ENCODE results near the gene ORMDL3.
"Not testable (repeated sequence)": the region's sequence is repeated elsewhere in the genome, so short reads cannot be mapped to it uniquely, and the experiment has no call there.

The ORMDL3 gene

DNA sequence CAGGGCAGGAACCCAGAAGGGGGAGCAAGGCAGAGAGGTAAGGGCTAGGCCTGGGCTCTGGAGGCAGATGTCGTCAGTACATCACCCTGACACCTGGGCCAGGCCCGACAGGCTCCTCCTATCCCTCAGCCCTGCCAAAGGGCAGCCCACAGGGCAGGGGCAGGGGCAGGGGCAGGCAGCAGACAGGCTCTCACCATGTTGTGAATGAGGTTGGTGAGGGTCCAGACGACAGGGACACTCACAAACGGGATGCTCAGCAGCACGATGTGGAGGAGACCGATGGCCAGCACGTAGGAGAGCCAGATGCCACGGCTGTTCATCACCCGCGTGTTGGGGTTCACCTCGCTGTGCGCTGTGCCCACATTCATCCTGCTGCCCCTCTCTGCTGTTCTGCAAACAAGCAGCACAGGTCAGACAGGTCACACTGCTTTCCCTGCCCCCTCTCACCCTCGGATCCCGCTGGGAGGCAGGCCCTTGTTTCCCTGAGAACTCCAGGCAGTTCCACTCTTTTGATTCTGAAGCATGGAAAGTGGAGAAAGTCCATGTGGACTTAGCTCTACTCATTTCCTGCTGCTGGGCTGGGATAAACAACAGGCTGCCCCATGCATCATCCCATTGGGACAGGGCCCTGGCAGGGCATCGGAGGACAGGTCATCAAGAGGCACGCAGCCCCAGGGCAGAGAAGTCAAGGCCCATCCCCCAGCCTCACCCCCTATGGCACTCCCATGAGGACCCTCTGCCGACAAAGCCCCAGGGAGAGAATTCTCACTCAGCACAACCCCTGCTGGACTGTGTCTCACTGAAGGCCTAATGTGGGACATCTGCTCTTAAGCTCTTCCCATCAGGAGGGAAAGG lies 3.3 kb downstream of the ORMDL3 start:
- no peak for DNase-seq (ENCODE audit: low spot score)

DNA sequence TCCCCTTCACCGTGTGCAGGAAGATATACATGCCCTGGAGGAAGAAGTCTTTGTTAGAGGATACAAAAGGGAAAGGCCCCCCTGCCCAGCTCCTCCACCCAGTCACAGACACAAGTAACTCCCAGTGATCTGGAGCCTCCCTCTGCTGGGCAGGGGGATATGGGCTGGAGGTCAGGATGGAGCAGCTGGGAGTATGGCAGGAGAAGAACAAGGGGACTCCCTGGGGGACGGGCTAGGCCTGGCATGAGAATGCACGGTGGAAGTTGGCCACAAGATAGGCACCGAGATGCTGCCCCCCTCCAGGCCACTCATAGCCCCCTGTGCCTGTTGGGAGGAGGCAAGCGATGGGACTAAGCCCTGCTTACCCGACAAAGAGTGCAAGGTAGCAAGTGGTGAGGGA lies 4.2 kb downstream of the ORMDL3 start:
- no peak for DNase-seq (ENCODE audit: low spot score)

- DNase-seq (ENCODE audit: low spot score) = no peak
Observed at GRCh38 chr17:39922006-39922405, 5.4 kb downstream of the ORMDL3 start.

GRCh38 chr17:39921323-39921722 lies 6.1 kb downstream of the ORMDL3 start:
- DNase-seq (ENCODE audit: low spot score) = peak; percentile 24

GRCh38 chr17:39920218-39921210 lies 6.9 kb downstream of the ORMDL3 start:
- peak; percentile 70 for DNase-seq (ENCODE audit: low spot score)

DNA sequence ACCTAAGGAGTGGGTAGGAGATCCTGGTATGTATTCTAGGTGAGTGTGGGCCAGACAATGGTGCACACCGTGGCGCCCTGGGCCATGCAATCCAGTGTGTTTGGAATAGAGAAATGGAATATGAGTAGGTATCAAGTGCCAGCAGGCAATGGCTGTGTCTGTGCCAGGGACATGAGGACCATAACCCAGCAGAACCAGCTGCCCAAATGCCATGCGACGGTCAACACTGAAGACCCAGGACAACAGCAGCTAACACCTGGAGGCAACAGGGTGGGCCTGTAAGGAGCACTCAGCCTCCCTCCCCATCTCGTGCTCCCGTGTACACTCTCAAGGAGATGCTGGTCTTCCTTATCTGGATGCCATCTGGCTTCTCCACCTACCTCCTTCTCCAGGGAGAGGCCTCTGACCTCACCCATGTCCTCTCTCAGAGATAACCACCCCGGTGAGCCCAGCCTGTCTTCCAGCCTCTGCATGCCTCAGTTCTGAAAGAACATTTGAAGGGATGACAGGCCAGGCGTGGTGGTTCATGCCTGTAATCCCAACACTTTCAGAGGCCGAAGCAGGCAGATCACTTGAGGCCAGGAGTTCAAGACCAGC lies 8.2 kb downstream of the ORMDL3 start:
- no peak for DNase-seq (ENCODE audit: low spot score)

DNA sequence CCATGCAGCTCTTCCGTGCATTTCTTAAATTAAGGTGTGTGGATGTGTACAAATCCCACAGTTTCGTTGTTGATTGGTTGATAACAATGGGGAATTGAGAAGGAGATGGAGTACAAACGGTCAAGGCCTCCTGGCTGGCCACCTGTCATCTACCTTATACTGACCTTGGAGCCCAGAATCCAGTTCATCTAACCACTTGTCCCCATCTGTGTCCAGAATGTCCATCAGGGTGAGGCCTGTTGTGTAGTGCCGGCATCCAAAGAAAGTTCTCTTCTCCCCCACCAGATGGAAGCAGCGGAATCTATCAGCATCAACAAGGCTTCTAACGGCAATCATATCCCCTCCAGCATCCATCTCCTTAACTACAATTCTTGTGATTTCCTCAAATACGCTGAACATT lies 10.5 kb downstream of the ORMDL3 start:
- no peak for DNase-seq (ENCODE audit: low spot score)

DNA sequence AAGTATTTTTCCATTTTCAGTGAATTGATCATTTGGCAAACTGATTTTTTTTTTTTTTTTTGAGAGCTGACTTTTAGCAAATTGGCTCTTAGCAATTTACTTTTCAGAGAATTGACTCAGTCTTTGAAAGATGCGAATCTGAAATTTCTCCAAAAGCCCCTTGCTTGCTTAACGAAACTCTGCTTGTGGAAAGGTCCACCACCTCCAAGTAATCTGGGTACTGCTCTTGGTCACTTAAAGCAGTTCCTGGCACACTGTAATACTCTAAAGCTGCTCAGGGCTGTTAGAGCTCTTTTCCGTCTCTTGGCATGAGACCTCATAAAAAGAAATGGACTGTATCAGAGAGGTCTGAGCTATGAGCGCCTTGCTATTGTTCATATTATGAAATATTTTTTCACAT lies 11.8 kb downstream of the ORMDL3 start:
- DNase-seq (ENCODE audit: low spot score) = no peak

GRCh38 chr17:39913989-39914388 lies 13.4 kb downstream of the ORMDL3 start:
- no peak for DNase-seq (ENCODE audit: low spot score)

- DNase-seq (ENCODE audit: low spot score) = no peak
Observed at GRCh38 chr17:39908789-39909352, 18.5 kb downstream of the ORMDL3 start.

GRCh38 chr17:39904990-39905288 lies 22.5 kb downstream of the ORMDL3 start:
- no peak for DNase-seq (ENCODE audit: low spot score)

DNA sequence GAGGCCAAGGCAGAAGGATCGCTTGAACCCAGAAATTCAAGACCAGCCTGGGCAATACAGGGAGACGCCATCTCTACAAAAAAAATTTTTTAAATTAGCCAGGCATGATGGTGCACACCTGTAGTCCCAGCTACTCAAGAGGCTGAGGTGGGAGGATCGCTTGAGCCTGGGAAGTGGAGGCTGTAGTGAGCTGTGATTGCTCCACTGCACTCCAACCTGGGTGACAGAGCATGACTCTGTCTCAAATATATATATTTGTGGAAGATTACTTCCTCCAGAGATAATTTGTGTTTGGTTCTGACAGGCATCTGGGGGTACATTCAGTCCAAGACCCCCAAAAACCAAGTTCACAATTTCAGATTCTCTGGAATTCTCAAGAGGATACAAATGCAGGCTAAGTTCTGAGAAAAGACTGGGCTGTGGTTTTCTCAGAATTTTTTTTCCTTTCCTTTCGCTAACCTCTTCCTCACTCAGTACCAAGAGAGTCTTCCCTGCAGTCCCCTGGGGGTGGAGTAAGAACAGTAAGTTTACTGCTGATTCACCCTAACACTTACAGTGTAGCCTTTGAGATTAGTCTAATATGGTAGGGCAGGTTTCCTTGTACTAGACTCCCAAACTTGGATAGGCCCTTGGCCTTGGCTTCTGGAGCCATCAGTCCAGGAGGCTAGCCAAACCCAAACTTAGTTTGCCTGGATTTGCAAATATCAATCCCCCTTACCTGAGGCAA lies 24.1 kb downstream of the ORMDL3 start:
- no peak for DNase-seq (ENCODE audit: low spot score)

DNA sequence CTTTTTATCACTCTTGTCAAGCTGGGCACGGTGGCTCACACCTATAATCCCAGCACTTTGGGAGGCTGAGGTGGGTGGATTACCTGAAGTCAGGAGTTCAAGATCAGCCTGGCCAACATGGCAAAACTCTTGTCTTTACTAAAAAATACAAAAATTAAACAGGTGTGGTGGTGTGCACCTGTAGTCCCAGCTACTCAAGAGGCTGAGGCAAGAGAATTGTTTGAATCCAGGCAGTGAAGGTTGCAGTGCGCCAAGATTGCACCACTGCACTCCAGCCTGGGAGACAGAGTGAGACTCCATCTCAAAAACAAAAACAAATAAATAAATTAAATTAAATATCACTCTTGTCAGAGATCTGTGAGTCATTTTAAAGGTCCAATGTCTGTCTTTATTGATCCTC lies 25.4 kb downstream of the ORMDL3 start:
- DNase-seq (ENCODE audit: low spot score) = not testable (repeated sequence)

DNA sequence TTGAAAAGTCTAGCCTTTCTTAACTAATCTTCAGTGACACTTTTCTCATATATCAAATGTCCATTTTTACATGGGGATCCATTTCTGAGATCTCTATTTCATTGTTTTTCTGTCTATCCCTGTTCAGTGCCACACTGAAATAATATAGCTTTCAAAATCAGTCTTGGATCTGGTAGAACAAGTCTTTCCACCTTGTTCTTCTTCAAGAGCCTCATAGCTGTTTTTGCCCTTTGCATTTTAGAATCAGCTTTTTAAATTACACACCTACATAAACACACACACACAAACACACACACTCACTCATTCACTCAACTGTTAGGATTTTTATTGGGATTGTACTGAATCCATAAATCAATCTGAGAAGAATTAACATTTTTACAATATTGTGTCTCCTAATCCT lies 28.2 kb downstream of the ORMDL3 start:
- DNase-seq (ENCODE audit: low spot score) = no peak

GRCh38 chr17:39898088-39898487 lies 29.3 kb downstream of the ORMDL3 start:
- DNase-seq (ENCODE audit: low spot score) = no peak

DNA sequence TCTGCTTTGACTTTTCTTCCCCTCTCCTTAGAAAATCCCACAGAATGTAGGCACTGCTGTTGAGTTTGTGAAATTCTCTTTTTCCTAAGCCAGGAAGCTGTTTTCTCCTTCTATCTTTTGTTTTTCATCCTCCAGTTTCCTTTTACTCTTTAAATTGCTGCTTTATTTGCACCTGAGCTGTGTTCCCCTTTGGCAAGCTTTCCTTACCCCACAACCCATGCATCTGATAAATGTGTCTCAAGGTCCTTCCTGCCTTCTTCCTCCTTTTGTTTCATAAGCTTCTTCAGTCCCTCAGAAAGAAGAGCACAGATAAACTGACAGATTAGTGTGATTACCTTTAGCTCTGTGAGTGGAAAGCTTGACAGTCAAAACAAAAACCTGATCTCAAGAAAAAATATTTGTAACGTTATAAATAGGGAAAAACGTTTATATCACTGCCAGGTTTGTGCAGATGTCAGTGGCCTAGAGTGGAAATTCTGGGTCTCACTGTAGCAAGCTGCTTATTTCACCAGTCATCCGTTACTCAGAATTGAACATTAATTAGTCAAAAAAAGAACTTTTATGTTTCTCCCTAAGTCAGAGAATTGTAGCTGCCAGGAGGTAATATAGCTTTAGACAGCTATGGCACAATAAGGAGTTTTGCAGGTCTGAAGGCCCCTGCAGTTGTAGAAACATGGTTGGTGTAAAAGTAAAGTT lies 32.6 kb downstream of the ORMDL3 start:
- no peak for DNase-seq (ENCODE audit: low spot score)

DNA sequence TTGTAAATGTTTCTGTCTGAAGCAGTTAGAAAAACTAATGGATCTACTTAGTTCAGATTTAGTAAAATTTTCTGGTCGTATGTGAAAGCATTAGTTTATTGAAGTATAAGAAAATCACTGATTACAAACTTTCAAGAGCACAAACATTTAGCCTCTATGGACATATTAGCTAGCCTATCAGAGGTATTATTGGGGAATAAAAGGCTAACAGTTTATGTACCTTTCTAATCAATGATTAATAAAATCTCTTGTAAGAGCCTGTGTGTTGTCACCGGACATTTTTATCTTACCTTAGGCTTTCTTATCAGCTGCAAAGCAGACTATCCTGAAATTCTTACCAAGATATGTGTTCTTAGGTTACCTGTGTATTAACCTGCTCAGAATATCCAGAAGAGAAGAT lies 38.2 kb downstream of the ORMDL3 start:
- DNase-seq (ENCODE audit: low spot score) = no peak

GRCh38 chr17:39887078-39887477 lies 40.3 kb downstream of the ORMDL3 start:
- no peak for DNase-seq (ENCODE audit: low spot score)

DNA sequence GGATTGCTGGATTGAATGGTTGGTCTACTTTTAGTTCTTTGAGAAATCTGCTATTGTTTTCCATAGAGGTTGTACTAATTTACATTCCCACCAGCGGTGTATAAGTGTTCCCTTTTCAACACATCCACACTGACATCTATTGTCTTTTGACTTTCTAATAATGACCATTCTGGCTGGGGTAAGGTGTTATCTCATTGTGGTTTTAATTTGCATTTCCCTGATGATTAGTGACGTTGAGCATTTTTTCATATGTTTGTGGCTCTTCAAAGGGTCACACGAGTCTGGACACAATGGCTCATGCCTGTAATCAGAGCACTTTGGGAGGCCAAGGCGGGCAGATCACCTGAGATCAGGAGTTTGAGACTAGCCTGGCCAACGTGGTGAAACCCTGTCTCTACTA lies 41.3 kb downstream of the ORMDL3 start:
- DNase-seq (ENCODE audit: low spot score) = not testable (repeated sequence)

DNA sequence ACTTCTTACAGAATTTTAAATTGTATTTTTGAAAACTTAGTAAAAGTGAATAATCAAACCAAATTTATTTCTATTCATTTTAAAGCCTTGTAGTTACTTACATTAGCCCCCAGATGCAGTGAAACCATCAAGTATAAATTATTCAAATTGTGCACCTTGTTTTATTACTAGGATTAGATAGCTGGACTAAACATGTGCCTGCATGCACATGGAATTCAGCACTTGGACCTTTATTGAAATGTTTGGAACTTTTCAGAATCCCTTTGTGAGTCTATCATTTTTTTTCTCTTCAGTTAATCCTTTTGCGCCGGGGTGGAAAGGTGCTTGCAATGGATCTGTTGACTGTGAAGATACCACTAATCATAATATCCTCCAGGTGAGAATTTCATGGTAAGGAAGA lies 54.6 kb downstream of the ORMDL3 start:
- DNase-seq (ENCODE audit: low spot score) = no peak

DNA sequence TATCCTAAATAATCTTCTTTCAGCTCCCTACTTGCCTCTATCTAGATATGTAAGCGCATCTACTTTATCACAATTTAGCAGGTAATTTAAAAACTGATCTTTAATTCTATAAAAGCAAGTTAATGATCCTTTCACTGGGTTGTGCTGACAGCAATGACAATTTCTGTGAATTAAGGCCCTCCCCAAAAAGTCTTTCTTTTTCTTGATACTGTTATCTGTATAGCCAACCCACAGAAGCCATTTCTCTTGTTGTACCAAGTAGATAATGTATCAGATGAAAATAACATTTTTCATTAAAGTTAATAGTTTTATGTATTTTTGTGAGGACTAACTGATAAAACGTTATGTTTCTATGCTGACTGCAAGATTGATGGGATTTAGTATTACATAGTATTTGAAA lies 55.6 kb downstream of the ORMDL3 start:
- no peak for DNase-seq (ENCODE audit: low spot score)
